GM12874 (cell line): Measurements from ENCODE around the gene PMPCA.

Source experiments
- CTCF ChIP-seq: IDR thresholded peaks from 2 replicates; pipeline ENCODE4 v1.5.1; 2011; ENCODE audit warnings: low read depth, mild to moderate bottlenecking, control low read depth, low read length, moderate library complexity; ENCODE audit not compliant: insufficient read depth

Gene PMPCA

GRCh38 chr9:136433043-136433715 is 22.7 kb downstream of the PMPCA start:
- TF ChIP-seq CTCF: no peak

DNA sequence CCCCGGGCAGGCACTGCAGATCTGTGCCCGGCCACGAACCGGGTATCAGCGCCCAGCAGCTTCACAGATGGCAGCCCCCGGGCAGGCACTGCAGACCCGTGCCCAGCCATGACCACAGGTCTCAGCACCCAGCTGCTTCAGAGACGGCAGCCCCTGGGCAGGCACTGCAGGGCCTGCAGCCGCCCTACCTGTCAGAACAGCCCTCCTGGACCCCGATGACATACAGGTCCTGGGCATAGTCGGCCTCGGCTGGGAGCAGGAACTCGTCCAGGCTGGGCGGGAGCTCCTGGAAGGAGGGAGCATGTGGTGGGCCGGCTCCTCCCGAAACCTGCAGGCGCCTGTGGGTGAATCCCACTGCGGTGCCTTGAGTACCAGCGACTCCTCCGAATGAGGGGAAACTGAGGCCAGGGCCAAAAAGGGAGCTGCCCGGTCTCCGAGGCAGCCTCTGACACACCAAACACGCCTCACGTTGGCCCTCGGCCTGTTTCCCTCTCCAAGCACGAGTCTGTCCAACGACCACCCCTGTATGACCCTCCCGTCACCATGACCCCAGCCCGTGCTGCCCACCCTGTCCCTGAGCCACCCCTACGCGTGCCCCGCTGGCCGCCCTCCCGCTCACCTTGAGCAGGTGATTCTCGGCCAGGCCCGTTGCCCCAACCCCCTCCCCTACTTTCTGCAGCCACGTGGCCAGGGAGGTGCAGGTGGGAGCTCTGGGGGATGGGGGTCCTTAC is 23.6 kb downstream of the PMPCA start:
- no peak for TF ChIP-seq CTCF

DNA sequence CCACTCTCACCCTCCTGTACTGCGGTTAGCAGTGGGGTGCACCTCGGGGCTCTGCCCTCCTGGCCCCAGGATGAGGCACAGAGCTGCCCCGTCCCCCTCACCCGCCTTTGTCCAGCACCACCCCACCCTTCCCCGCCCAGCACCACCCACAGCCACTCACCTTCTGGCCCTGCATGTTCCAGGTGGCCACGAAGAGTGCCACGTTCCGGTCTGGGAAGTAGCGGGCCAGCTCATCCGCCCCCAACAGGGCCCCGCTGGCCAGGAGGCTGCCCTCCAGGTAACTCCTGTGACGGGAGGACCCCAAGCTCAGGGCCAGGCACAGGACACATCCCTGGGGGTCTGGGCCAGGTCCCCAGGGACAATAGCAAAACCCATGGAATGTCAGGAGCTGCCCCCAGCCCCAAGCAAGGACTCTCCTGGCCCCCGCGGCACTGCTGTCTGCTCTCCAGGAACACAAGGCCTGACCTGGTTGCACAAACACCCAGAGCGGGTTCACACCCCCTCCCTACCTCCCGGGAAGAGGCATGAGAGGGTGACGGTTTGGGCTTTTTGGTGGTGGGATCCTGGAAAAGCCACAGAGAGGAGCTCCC is 24.2 kb downstream of the PMPCA start:
- no peak for TF ChIP-seq CTCF

DNA sequence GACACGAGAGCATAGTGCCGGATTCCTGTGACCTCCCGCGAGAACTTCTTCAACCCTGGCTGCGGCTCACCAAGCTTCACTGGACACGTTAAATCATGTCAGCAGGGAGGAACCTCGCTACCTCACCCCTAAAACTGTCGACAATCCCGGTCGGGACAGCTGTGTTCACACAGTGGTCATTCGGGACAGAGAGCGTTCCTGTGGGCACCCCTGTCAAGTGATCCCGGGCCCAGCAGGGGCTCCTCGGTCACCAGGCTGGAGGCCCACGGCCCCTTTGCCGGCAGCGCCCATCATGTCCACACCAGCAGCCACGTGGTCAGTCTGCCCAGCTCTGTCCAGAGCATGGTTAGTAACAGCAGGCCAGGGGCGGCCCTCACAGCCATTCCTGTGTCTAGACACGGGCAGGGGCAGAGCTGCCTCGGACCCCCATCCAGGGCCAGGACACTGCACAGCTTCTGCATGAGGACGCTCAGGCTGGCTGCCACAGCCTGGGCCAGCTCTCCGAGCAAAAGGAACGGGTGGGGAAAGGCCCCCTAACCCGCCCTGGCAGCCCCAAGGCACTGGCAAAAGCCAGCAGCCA is 25.7 kb downstream of the PMPCA start:
- no peak for TF ChIP-seq CTCF

- no peak for TF ChIP-seq CTCF
Observed at GRCh38 chr9:136437430-136437829, 27.0 kb downstream of the PMPCA start.

DNA sequence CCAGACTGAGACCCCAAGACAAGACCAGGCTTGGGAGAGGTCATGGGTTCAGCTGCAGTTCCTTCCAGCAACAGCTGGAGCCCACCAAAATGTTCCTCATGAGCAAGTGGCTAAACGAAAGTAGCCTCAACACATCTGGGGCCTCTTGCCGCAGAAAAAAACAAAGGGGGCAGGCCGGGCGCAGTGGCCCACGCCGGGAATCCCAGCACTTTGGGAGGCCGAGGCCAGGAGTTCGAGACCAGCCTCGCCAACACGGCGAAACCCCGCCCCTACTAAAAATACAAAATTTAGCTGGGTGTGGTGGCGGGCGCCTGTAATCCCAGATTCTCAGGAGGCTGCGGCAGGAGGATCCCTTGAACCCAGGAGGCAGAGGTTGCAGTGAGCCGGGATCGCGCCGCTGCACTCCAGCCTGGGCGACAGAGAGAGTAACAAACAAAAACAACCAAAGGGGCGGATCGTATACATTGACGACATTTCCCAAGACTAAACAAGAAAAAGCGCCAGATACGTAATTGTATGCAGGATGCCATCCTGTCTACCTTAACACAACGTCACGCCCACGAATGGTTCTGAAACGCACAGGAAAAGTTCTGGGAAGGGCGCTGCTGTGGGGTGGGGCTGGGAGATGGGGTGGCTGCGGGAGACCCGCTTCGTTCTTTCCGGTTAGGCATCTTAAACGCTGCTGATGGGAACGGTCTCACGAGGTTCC is 27.5 kb downstream of the PMPCA start:
- no peak for TF ChIP-seq CTCF
